HepG2 (cell line): Measurements from ENCODE around the gene STIM1. TPM values are rescaled to one million over a fixed set of nuclear protein-coding genes. Genes with fewer than 3 reads are reported as not detected.

ENCODE experiments used
- HMGA1 ChIP-seq: sonication (generic); formaldehyde crosslinking; conservative IDR thresholded peaks from 2 replicates; pipeline ENCODE4 v1.4.0; 2020; ENCODE audit warnings: missing genetic modification reagents
- HNRNPL ChIP-seq: fragments of 200-400 bp; formaldehyde crosslinking; IDR thresholded peaks from 2 replicates; pipeline ENCODE4 v1.6.1; 2017; ENCODE audit warnings: mild to moderate bottlenecking, low read depth, low read length
- MIXL1 ChIP-seq: IDR thresholded peaks from 2 replicates; pipeline ENCODE4 v1.6.1; 2016
- NFE2L1 ChIP-seq: sonication (generic); formaldehyde crosslinking; IDR thresholded peaks from 2 replicates; pipeline ENCODE4 v1.4.0; 2020; ENCODE audit warnings: missing genetic modification reagents, mild to moderate bottlenecking, borderline replicate concordance
- RBFOX2 ChIP-seq: fragments of 200-400 bp; formaldehyde crosslinking; IDR thresholded peaks from 2 replicates; pipeline ENCODE4 v1.6.1; 2017; ENCODE audit warnings: low read depth, mild to moderate bottlenecking, low read length
- SMYD3 ChIP-seq: sonication (generic); formaldehyde crosslinking; IDR thresholded peaks from 2 replicates; pipeline ENCODE4 v1.8.1; 2023; ENCODE audit warnings: mild to moderate bottlenecking, missing genetic modification reagents
- ZBTB42 ChIP-seq: sonication (generic); formaldehyde crosslinking; IDR thresholded peaks from 2 replicates; pipeline ENCODE4 v1.5.0; 2020; ENCODE audit warnings: mild to moderate bottlenecking, missing genetic modification reagents
- ZNF225 ChIP-seq: sonication (generic); formaldehyde crosslinking; IDR thresholded peaks from 2 replicates; pipeline ENCODE4 v1.4.0; 2020; ENCODE audit warnings: mild to moderate bottlenecking, missing genetic modification reagents
- ZNF282 ChIP-seq: fragments of 450-650 bp; IDR thresholded peaks from 2 replicates; pipeline ENCODE4 v1.6.1; 2018; ENCODE audit not compliant: partially characterized antibody
- ZNF431 ChIP-seq: sonication (generic); formaldehyde crosslinking; IDR thresholded peaks from 2 replicates; pipeline ENCODE4 v1.9.0; 2022; ENCODE audit warnings: missing genetic modification reagents, low read depth, mild to moderate bottlenecking, borderline replicate concordance
- polyA plus RNA-seq, 8 experiments: library from polyadenylated mRNA; depleted of rRNA in 3 of 8; stranded (reverse) in 7 of 8; unstranded in 1 of 8; fragments of >200 nt; fragmentation: Illumina TruSeq in 4 of 8; extraction: Trizol in 4 of 8; gene quantifications; 2 replicates each; pipeline versions ENCODE4 v1.2.1 to v1.2.3, GENCODE V29; 2011 to 2016; ENCODE audit warnings: low read depth in 4 of 8, missing spikeins in 1 of 8, mixed read lengths in 1 of 8; ENCODE audit not compliant: insufficient read depth in 1 of 8
- total RNA-seq, 5 experiments: library from RNA; depleted of rRNA; stranded (reverse); fragments of >200 nt; fragmentation: Illumina TruSeq; extraction: Trizol; gene quantifications; 2 replicates each; pipeline ENCODE4 v1.2.3, GENCODE V29; 2016; ENCODE audit warnings: low read depth in 1 of 5
- TF ChIP-seq, protein P1 (sequence below): sonication (generic); formaldehyde crosslinking; IDR thresholded peaks from 2 replicates; pipeline ENCODE4 v1.9.0; 2021; ENCODE audit warnings: mild to moderate bottlenecking, missing genetic modification reagents

Gene STIM1
- total and polyA plus RNA-seq, 2 of the 13 experiments (the other 11 are each of a cell fraction or from before 2014, with no cell fraction given): 19.2 to 28.5 TPM

DNA sequence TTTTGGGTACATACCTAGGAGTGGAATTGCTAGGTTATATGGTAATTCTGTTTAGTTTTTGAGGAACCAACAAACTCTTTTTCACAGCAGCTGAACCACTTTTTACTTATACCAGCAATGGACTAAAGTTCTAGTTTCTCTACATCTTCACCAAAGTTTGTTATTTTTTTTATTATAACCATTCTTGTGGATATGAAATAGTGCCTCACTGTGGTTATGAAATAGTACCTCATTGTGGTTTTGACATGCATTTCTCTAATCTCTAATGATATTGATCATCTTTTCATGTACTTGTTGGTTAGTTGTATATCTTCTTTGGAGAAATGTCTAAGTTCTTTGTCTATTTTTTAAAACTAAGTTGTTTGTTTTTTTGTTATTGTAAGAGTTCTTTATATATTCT lies 27.2 kb downstream of the STIM1 start (continued):
- TF ChIP-seq, protein P1, sequence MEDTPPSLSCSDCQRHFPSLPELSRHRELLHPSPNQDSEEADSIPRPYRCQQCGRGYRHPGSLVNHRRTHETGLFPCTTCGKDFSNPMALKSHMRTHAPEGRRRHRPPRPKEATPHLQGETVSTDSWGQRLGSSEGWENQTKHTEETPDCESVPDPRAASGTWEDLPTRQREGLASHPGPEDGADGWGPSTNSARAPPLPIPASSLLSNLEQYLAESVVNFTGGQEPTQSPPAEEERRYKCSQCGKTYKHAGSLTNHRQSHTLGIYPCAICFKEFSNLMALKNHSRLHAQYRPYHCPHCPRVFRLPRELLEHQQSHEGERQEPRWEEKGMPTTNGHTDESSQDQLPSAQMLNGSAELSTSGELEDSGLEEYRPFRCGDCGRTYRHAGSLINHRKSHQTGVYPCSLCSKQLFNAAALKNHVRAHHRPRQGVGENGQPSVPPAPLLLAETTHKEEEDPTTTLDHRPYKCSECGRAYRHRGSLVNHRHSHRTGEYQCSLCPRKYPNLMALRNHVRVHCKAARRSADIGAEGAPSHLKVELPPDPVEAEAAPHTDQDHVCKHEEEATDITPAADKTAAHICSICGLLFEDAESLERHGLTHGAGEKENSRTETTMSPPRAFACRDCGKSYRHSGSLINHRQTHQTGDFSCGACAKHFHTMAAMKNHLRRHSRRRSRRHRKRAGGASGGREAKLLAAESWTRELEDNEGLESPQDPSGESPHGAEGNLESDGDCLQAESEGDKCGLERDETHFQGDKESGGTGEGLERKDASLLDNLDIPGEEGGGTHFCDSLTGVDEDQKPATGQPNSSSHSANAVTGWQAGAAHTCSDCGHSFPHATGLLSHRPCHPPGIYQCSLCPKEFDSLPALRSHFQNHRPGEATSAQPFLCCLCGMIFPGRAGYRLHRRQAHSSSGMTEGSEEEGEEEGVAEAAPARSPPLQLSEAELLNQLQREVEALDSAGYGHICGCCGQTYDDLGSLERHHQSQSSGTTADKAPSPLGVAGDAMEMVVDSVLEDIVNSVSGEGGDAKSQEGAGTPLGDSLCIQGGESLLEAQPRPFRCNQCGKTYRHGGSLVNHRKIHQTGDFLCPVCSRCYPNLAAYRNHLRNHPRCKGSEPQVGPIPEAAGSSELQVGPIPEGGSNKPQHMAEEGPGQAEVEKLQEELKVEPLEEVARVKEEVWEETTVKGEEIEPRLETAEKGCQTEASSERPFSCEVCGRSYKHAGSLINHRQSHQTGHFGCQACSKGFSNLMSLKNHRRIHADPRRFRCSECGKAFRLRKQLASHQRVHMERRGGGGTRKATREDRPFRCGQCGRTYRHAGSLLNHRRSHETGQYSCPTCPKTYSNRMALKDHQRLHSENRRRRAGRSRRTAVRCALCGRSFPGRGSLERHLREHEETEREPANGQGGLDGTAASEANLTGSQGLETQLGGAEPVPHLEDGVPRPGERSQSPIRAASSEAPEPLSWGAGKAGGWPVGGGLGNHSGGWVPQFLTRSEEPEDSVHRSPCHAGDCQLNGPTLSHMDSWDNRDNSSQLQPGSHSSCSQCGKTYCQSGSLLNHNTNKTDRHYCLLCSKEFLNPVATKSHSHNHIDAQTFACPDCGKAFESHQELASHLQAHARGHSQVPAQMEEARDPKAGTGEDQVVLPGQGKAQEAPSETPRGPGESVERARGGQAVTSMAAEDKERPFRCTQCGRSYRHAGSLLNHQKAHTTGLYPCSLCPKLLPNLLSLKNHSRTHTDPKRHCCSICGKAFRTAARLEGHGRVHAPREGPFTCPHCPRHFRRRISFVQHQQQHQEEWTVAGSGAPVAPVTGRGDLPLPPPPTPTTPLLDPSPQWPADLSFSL (CRISPR knock-in tag): no peak
- no peak for TF ChIP-seq HMGA1 (CRISPR knock-in tag)
- no peak for TF ChIP-seq MIXL1 (CRISPR knock-in tag)
- TF ChIP-seq ZBTB42 (CRISPR knock-in tag): no peak
- TF ChIP-seq SMYD3 (CRISPR knock-in tag): no peak
- TF ChIP-seq NFE2L1: no peak
- no peak for TF ChIP-seq ZNF282
- TF ChIP-seq ZNF431: no peak
- no peak for TF ChIP-seq ZNF225
- TF ChIP-seq HNRNPL: no peak
- no peak for TF ChIP-seq RBFOX2
- TF ChIP-seq, all 625 proteins: peak for 0
